Measurements from ENCODE around the gene CCL21.

GRCh38 chr9:34686231-34686630 is 23.7 kb downstream of the CCL21 start:
- TF ChIP-seq LBX2 (CRISPR knock-in tag; IDR thresholded peaks at IDR 0.05; ENCODE audit: borderline replicate concordance) (no peak), FOSL2 (CRISPR knock-in tag; IDR thresholded peaks at IDR 0.05) (no peak), ISL2 (CRISPR knock-in tag; IDR thresholded peaks at IDR 0.05) (no peak), POLR2A (IDR thresholded peaks at IDR 0.05; ENCODE audit: insufficient read depth in 1 of 2, low read depth in 2 of 2, low read length in 2 of 2) (no peak), ATF2 (CRISPR knock-in tag; IDR thresholded peaks at IDR 0.05) (no peak)
